Astrocyte (in vitro differentiated cells and primary cell): ENCODE measurements around the gene JMJD4. TPM values are rescaled to one million over a fixed set of nuclear protein-coding genes. Genes with fewer than 3 reads are reported as not detected.
"Not testable (repeated sequence)": the region's sequence is repeated elsewhere in the genome, so short reads cannot be mapped to it uniquely, and the experiment has no call there.

ENCODE experiments used
- DNase-seq: peaks from one replicate; pipeline ENCODE4 v3.0.0-alpha.2; 2010; ENCODE audit warnings: low read depth
- FAIRE-seq: peaks from 2 replicates; lab custom pipeline; 2011; peaks lifted over from hg19 to GRCh38; lab: Jason Lieb, UNC
- H2AFZ ChIP-seq: 2 replicates; pipeline ENCODE4 v1.6.0; 2012; ENCODE audit warnings: low read depth, low read length, inconsistent platforms
- H3K27ac ChIP-seq: 2 replicates; pipeline ENCODE4 v1.5.1; 2011; ENCODE audit warnings: low read depth, low read length, inconsistent platforms
- H3K27me3 ChIP-seq: 2 replicates; pipeline ENCODE4 v1.6.0; 2011; ENCODE audit warnings: low read length, inconsistent platforms; ENCODE audit not compliant: insufficient read depth
- H3K36me3 ChIP-seq: 2 replicates; pipeline ENCODE4 v1.5.1; 2011; ENCODE audit warnings: low read length, inconsistent platforms; ENCODE audit not compliant: insufficient read depth
- H3K4me1 ChIP-seq: 2 replicates; pipeline ENCODE4 v1.5.1; 2011; ENCODE audit warnings: low read length, inconsistent platforms; ENCODE audit not compliant: insufficient read depth
- H3K4me2 ChIP-seq: 2 replicates; pipeline ENCODE4 v1.6.0; 2012; ENCODE audit warnings: low read length, inconsistent platforms
- H3K4me3 ChIP-seq: 2 replicates; pipeline ENCODE4 v1.5.1; 2011; ENCODE audit warnings: low read depth, mild to moderate bottlenecking, low read length, inconsistent platforms; ENCODE audit not compliant: insufficient read depth
- H3K79me2 ChIP-seq: 2 replicates; pipeline ENCODE4 v1.6.0; 2012; ENCODE audit warnings: mild to moderate bottlenecking, low read length, inconsistent platforms; ENCODE audit not compliant: insufficient read depth
- H3K9ac ChIP-seq: 2 replicates; pipeline ENCODE4 v1.6.0; 2012; ENCODE audit warnings: mild to moderate bottlenecking, low read length, inconsistent platforms
- H3K9me3 ChIP-seq: 2 replicates; pipeline ENCODE4 v1.5.1; 2012; ENCODE audit warnings: low read depth, mild to moderate bottlenecking, low read length, inconsistent platforms; ENCODE audit not compliant: insufficient read depth
- H4K20me1 ChIP-seq: 2 replicates; pipeline ENCODE4 v1.6.0; 2012; ENCODE audit warnings: low read length, inconsistent platforms; ENCODE audit not compliant: insufficient read depth
- H3K27ac Mint-ChIP-seq: one replicate; pipeline ENCODE4 v1.8.0; 2021; ENCODE audit warnings: mild to moderate bottlenecking, mixed read lengths; ENCODE audit not compliant: unreplicated experiment
- H3K27me3 Mint-ChIP-seq: one replicate; pipeline ENCODE4 v1.8.0; 2021; ENCODE audit warnings: low read depth, mixed read lengths; ENCODE audit not compliant: unreplicated experiment
- H3K36me3 Mint-ChIP-seq: one replicate; pipeline ENCODE4 v1.8.0; 2021; ENCODE audit warnings: low read depth, mixed read lengths; ENCODE audit not compliant: unreplicated experiment
- H3K4me1 Mint-ChIP-seq: one replicate; pipeline ENCODE4 v1.8.0; 2021; ENCODE audit warnings: low read depth, mixed read lengths; ENCODE audit not compliant: unreplicated experiment
- H3K4me3 Mint-ChIP-seq: one replicate; pipeline ENCODE4 v1.8.0; 2021; ENCODE audit warnings: mild to moderate bottlenecking, moderate library complexity, mixed read lengths; ENCODE audit not compliant: unreplicated experiment
- H3K9me3 Mint-ChIP-seq: one replicate; pipeline ENCODE4 v1.8.0; 2021; ENCODE audit warnings: mild to moderate bottlenecking, mixed read lengths; ENCODE audit not compliant: unreplicated experiment
- CTCF ChIP-seq: IDR thresholded peaks from 2 replicates; pipeline ENCODE4 v1.5.1; 2011; ENCODE audit warnings: low read depth, mild to moderate bottlenecking, inconsistent platforms, low read length, moderate library complexity; ENCODE audit not compliant: insufficient read depth
- EZH2 ChIP-seq: IDR thresholded peaks from 2 replicates; pipeline ENCODE4 v1.6.1; 2012; ENCODE audit warnings: mild to moderate bottlenecking, low read length, inconsistent platforms; ENCODE audit not compliant: insufficient read depth
- total RNA-seq: library from RNA; stranded (reverse); gene quantifications from 2 replicates; pipeline ENCODE4 v1.2.1, GENCODE V29; 2021

Gene JMJD4
- total RNA-seq, 1 donor from 2014 or later = 17.5 TPM

- no peak overlapping the region for H3K9ac ChIP-seq
- H3K4me2 ChIP-seq = no peak overlapping the region
- Mint-ChIP-seq H3K27ac (no peak overlapping the region), H3K9me3 (peaks cover 19% of the 10 kb centered on the region), H3K36me3 (no peaks in the 10 kb centered on the region), H3K4me3 (no peak overlapping the region), H3K27me3 (peaks cover 3% of the 10 kb centered on the region), H3K4me1 (no peaks in the 10 kb centered on the region)
- H3K27me3 ChIP-seq = no peaks in the 10 kb centered on the region
- no peak overlapping the region for H3K27ac ChIP-seq
- no peaks in the 10 kb centered on the region for H3K36me3 ChIP-seq
- no peak overlapping the region for H2AFZ ChIP-seq
- no peak for DNase-seq
- H3K9me3 ChIP-seq = peaks cover 2% of the 10 kb centered on the region
- H4K20me1 ChIP-seq = no peaks in the 10 kb centered on the region
- H3K79me2 ChIP-seq = no peaks in the 10 kb centered on the region
- no peak overlapping the region for H3K4me3 ChIP-seq
- TF ChIP-seq EZH2 (no peak), CTCF (no peak)
- FAIRE-seq = no peak
- no peaks in the 10 kb centered on the region for H3K4me1 ChIP-seq
Measured at GRCh38 chr1:227709451-227709850, 25.7 kb downstream of the JMJD4 start.

- Mint-ChIP-seq H3K4me3 (no peak overlapping the region), H3K4me1 (no peaks in the 10 kb centered on the region), H3K27ac (no peak overlapping the region), H3K36me3 (no peaks in the 10 kb centered on the region), H3K27me3 (peaks cover 3% of the 10 kb centered on the region), H3K9me3 (peaks cover 24% of the 10 kb centered on the region)
- Histone ChIP-seq H3K27me3 (no peaks in the 10 kb centered on the region), H3K9me3 (no peaks in the 10 kb centered on the region), H3K4me1 (no peaks in the 10 kb centered on the region), H2AFZ (no peak overlapping the region), H3K36me3 (no peaks in the 10 kb centered on the region), H4K20me1 (no peaks in the 10 kb centered on the region), H3K9ac (no peak overlapping the region), H3K27ac (no peak overlapping the region), H3K4me2 (no peak overlapping the region), H3K79me2 (no peaks in the 10 kb centered on the region), H3K4me3 (no peak overlapping the region)
- FAIRE-seq (no peak), DNase-seq (no peak)
- TF ChIP-seq EZH2 = no peak
- no peak for TF ChIP-seq CTCF
Measured at GRCh38 chr1:227707846-227708245, 27.3 kb downstream of the JMJD4 start.

DNA sequence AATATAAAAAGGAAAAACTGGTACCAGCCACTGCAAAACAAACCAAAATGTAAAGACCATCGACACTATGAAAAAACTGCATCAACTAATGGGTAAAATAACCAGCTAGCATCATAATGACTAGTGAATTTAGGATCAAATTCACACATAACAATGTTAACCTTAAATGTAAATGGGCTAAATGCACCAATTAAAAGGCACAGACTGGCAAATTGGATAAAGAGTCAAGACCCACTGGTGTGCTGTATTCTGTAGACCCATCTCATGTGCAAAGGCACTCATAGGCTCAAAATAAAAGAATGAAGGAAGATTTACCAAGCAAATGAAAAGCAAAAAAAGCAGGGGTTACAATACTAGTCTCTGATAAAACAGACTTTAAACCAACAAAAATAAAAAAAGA is 33.5 kb downstream of the JMJD4 start:
- peaks cover 41% of the 10 kb centered on the region for H3K9me3 Mint-ChIP-seq
- not testable (repeated sequence) for H3K4me1 Mint-ChIP-seq, H3K4me3 Mint-ChIP-seq, H3K27me3 Mint-ChIP-seq, H3K4me1 ChIP-seq, H3K27ac ChIP-seq, FAIRE-seq, DNase-seq, H3K27me3 ChIP-seq, H3K4me3 ChIP-seq, H3K9ac ChIP-seq, H3K36me3 ChIP-seq, H3K9me3 ChIP-seq, H2AFZ ChIP-seq, H4K20me1 ChIP-seq, H3K79me2 ChIP-seq, H3K27ac Mint-ChIP-seq, H3K36me3 Mint-ChIP-seq, H3K4me2 ChIP-seq
